ENCODE measurements around the gene PDE8B.

Gene PDE8B

GRCh38 chr5:77427998-77428397 is 217.5 kb downstream of the PDE8B start:
- ATAC-seq (ENCODE audit: insufficient read depth, low read depth) = no peak

GRCh38 chr5:77428526-77428925 is 218.0 kb downstream of the PDE8B start:
- Histone ChIP-seq H3K9me3 (ENCODE audit: insufficient read depth, low read length, severe bottlenecking) (no peaks in the 10 kb centered on the region), H3K27ac (ENCODE audit: low read length) (no peak overlapping the region), H3K79me2 (ENCODE audit: insufficient read depth, low read length) (no peaks in the 10 kb centered on the region), H3K36me3 (ENCODE audit: insufficient read depth, low read length) (peaks cover 33% of the 10 kb centered on the region), H3K9ac (ENCODE audit: low read depth, low read length) (no peak overlapping the region), H3K4me2 (ENCODE audit: insufficient read depth, low read length) (no peak overlapping the region), H2AFZ (ENCODE audit: low read depth, low read length) (no peak overlapping the region), H3K27me3 (ENCODE audit: insufficient read depth, low read length, poor library complexity) (no peaks in the 10 kb centered on the region), H3K4me1 (ENCODE audit: insufficient read depth, low read length) (no peaks in the 10 kb centered on the region), H4K20me1 (ENCODE audit: insufficient read depth, low read length) (no peaks in the 10 kb centered on the region), H3K4me3 (ENCODE audit: low read depth in 1 of 2, low read length in 2 of 2) (no peak overlapping the region)
- no peak for TF ChIP-seq CTCF (IDR thresholded peaks at IDR 0.05; ENCODE audit: borderline replicate concordance, extremely low read depth, low read length, poor library complexity, severe bottlenecking)
- no peak for TF ChIP-seq EZH2 (IDR thresholded peaks at IDR 0.05; ENCODE audit: borderline replicate concordance, low read depth, low read length, severe bottlenecking)
- no peak for DNase-seq
- ATAC-seq (ENCODE audit: insufficient read depth, low read depth) = no peak

More at GRCh38 chr5:77427998-77428397, 217.5 kb downstream of the PDE8B start:
- no peaks in the 10 kb centered on the region for H3K27me3 ChIP-seq (ENCODE audit: insufficient read depth, low read length, poor library complexity)
- H3K27ac ChIP-seq (ENCODE audit: low read length) = no peak overlapping the region
- no peaks in the 10 kb centered on the region for H3K4me1 ChIP-seq (ENCODE audit: insufficient read depth, low read length)
- DNase-seq = no peak
- no peaks in the 10 kb centered on the region for H3K79me2 ChIP-seq (ENCODE audit: insufficient read depth, low read length)
- no peaks in the 10 kb centered on the region for H3K9me3 ChIP-seq (ENCODE audit: insufficient read depth, low read length, severe bottlenecking)
- H3K4me2 ChIP-seq (ENCODE audit: insufficient read depth, low read length) = no peak overlapping the region
- H3K4me3 ChIP-seq (ENCODE audit: low read depth in 1 of 2, low read length in 2 of 2) = no peak overlapping the region
- H4K20me1 ChIP-seq (ENCODE audit: insufficient read depth, low read length) = no peaks in the 10 kb centered on the region
- TF ChIP-seq EZH2 (IDR thresholded peaks at IDR 0.05; ENCODE audit: borderline replicate concordance, low read depth, low read length, severe bottlenecking) (no peak), CTCF (IDR thresholded peaks at IDR 0.05; ENCODE audit: borderline replicate concordance, extremely low read depth, low read length, poor library complexity, severe bottlenecking) (no peak)
- H3K9ac ChIP-seq (ENCODE audit: low read depth, low read length) = no peak overlapping the region
- H3K36me3 ChIP-seq (ENCODE audit: insufficient read depth, low read length) = peaks cover 28% of the 10 kb centered on the region
- H2AFZ ChIP-seq (ENCODE audit: low read depth, low read length) = no peak overlapping the region

DNA sequence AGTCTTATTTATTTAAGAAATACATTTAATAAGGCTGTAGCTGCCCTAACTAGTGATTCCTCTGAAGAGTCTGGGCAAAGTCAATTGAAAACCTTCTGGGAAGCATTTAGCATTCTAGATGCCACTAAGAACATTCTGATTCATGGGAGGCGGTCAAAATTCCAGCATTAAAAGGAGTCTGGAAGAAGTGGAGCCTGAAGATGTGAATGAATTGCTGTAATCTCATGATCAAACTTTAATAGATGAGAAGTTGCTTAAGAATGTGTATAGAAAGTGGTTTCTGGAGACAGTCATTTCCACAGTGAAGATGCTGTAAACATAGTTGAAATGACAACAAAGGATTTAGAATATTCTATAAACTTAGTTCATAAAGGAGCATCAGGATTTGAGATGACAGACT is 220.2 kb downstream of the PDE8B start:
- TF ChIP-seq CTCF (IDR thresholded peaks at IDR 0.05; ENCODE audit: borderline replicate concordance, extremely low read depth, low read length, poor library complexity, severe bottlenecking) = no peak
- no peaks in the 10 kb centered on the region for H3K4me1 ChIP-seq (ENCODE audit: insufficient read depth, low read length)
- no peak for ATAC-seq (ENCODE audit: insufficient read depth, low read depth)
- H3K9me3 ChIP-seq (ENCODE audit: insufficient read depth, low read length, severe bottlenecking) = no peaks in the 10 kb centered on the region
- no peak overlapping the region for H3K27ac ChIP-seq (ENCODE audit: low read length)
- no peaks in the 10 kb centered on the region for H4K20me1 ChIP-seq (ENCODE audit: insufficient read depth, low read length)
- peaks cover 45% of the 10 kb centered on the region for H3K36me3 ChIP-seq (ENCODE audit: insufficient read depth, low read length)
- H3K27me3 ChIP-seq (ENCODE audit: insufficient read depth, low read length, poor library complexity) = no peaks in the 10 kb centered on the region
- H3K79me2 ChIP-seq (ENCODE audit: insufficient read depth, low read length) = no peaks in the 10 kb centered on the region
- H3K9ac ChIP-seq (ENCODE audit: low read depth, low read length) = no peak overlapping the region
- no peak overlapping the region for H3K4me3 ChIP-seq (ENCODE audit: low read depth in 1 of 2, low read length in 2 of 2)
- H3K4me2 ChIP-seq (ENCODE audit: insufficient read depth, low read length) = no peak overlapping the region
- no peak for DNase-seq
- no peak overlapping the region for H2AFZ ChIP-seq (ENCODE audit: low read depth, low read length)

- Histone ChIP-seq H3K4me2 (ENCODE audit: insufficient read depth, low read length) (no peak overlapping the region), H4K20me1 (ENCODE audit: insufficient read depth, low read length) (no peaks in the 10 kb centered on the region), H3K27ac (ENCODE audit: low read length) (no peak overlapping the region), H3K79me2 (ENCODE audit: insufficient read depth, low read length) (no peaks in the 10 kb centered on the region), H3K36me3 (ENCODE audit: insufficient read depth, low read length) (peaks cover 49% of the 10 kb centered on the region), H3K9me3 (ENCODE audit: insufficient read depth, low read length, severe bottlenecking) (no peaks in the 10 kb centered on the region), H3K4me3 (ENCODE audit: low read depth in 1 of 2, low read length in 2 of 2) (no peak overlapping the region), H3K4me1 (ENCODE audit: insufficient read depth, low read length) (no peaks in the 10 kb centered on the region), H3K9ac (ENCODE audit: low read depth, low read length) (no peak overlapping the region), H3K27me3 (ENCODE audit: insufficient read depth, low read length, poor library complexity) (no peaks in the 10 kb centered on the region), H2AFZ (ENCODE audit: low read depth, low read length) (no peak overlapping the region)
- DNase-seq (no peak), ATAC-seq (ENCODE audit: insufficient read depth, low read depth) (no peak)
- no peak for TF ChIP-seq EZH2 (IDR thresholded peaks at IDR 0.05; ENCODE audit: borderline replicate concordance, low read depth, low read length, severe bottlenecking)
- TF ChIP-seq CTCF (IDR thresholded peaks at IDR 0.05; ENCODE audit: borderline replicate concordance, extremely low read depth, low read length, poor library complexity, severe bottlenecking) = no peak
These were observed 220.8 kb downstream of the PDE8B start for GRCh38 chr5:77431286-77431685.
